Measurements from ENCODE around the gene TRPM2. TPM values are rescaled to one million over a fixed set of nuclear protein-coding genes. Genes with fewer than 3 reads are reported as not detected.
A peak's percentile ranks its signal among the peaks of the same experiment; 100 is the strongest.

The TRPM2 gene
- total RNA-seq, 3 donors from 2014 or later (not counting 1 experiment from before 2014, with no cell fraction given), result 21.7 to 70.5 (median 25.2) TPM

DNA sequence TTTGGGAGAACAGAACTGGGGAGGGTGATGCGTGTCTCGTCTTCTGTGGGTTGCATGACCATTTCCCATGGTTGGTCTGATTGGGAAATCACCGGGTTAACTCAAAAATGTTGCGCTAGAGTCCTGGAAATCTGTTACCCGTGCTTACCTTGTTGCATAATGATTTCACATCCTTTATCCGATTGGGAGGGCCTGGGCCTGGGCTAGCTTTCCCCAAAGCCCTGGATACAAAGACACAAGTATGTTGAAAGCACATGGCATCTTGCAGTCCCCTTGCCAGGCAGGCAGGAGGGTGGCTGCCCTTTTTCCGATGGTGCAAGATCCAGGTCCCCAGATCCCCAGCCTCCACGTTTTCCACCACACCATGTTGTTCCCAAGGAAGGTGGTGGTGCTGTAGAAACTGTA, 582 bp downstream of the TRPM2 start:
- H3K9me3 Mint-ChIP-seq, result no peaks in the 10 kb centered on the region
- H3K4me3 Mint-ChIP-seq, result peak overlapping the region; percentile 95
- 54% methylated on average over 6 of the region's 8 CpGs for WGBS (ENCODE audit: insufficient coverage)
- H3K36me3 Mint-ChIP-seq, result no peaks in the 10 kb centered on the region
- H3K4me3 ChIP-seq (ENCODE audit: low read length), result peak overlapping the region; percentile 17
- DNase-seq (no peak), ATAC-seq (no peak)
- H3K4me1 Mint-ChIP-seq, result peaks cover 52 to 61% of the 10 kb centered on the region in 2 donors
- no peaks in the 10 kb centered on the region for H3K9me3 ChIP-seq (ENCODE audit: control insufficient read depth, insufficient read depth, low read length)
- intact Hi-C loops (cut with micrococcal nuclease), result no loop called here
- H3K4me1 ChIP-seq (ENCODE audit: control insufficient read depth, insufficient read depth, low read length), result peaks cover 58% of the 10 kb centered on the region
- H3K27me3 Mint-ChIP-seq (ENCODE audit: low read depth in 2 of 2), result peaks cover 0 to 12% of the 10 kb centered on the region in 2 donors
- no peak overlapping the region for H3K27ac ChIP-seq (ENCODE audit: low read length)
- TF ChIP-seq, protein P1, sequence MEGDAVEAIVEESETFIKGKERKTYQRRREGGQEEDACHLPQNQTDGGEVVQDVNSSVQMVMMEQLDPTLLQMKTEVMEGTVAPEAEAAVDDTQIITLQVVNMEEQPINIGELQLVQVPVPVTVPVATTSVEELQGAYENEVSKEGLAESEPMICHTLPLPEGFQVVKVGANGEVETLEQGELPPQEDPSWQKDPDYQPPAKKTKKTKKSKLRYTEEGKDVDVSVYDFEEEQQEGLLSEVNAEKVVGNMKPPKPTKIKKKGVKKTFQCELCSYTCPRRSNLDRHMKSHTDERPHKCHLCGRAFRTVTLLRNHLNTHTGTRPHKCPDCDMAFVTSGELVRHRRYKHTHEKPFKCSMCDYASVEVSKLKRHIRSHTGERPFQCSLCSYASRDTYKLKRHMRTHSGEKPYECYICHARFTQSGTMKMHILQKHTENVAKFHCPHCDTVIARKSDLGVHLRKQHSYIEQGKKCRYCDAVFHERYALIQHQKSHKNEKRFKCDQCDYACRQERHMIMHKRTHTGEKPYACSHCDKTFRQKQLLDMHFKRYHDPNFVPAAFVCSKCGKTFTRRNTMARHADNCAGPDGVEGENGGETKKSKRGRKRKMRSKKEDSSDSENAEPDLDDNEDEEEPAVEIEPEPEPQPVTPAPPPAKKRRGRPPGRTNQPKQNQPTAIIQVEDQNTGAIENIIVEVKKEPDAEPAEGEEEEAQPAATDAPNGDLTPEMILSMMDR (IDR thresholded peaks at IDR 0.05), result no peak
- H3K27ac Mint-ChIP-seq, result peak overlapping the region; percentile 73 to 89
- H3K27me3 ChIP-seq (ENCODE audit: control insufficient read depth, insufficient read depth, low read length), result peaks cover 13% of the 10 kb centered on the region
- peaks cover 13% of the 10 kb centered on the region for H3K36me3 ChIP-seq (ENCODE audit: control insufficient read depth, insufficient read depth, low read length)

DNA sequence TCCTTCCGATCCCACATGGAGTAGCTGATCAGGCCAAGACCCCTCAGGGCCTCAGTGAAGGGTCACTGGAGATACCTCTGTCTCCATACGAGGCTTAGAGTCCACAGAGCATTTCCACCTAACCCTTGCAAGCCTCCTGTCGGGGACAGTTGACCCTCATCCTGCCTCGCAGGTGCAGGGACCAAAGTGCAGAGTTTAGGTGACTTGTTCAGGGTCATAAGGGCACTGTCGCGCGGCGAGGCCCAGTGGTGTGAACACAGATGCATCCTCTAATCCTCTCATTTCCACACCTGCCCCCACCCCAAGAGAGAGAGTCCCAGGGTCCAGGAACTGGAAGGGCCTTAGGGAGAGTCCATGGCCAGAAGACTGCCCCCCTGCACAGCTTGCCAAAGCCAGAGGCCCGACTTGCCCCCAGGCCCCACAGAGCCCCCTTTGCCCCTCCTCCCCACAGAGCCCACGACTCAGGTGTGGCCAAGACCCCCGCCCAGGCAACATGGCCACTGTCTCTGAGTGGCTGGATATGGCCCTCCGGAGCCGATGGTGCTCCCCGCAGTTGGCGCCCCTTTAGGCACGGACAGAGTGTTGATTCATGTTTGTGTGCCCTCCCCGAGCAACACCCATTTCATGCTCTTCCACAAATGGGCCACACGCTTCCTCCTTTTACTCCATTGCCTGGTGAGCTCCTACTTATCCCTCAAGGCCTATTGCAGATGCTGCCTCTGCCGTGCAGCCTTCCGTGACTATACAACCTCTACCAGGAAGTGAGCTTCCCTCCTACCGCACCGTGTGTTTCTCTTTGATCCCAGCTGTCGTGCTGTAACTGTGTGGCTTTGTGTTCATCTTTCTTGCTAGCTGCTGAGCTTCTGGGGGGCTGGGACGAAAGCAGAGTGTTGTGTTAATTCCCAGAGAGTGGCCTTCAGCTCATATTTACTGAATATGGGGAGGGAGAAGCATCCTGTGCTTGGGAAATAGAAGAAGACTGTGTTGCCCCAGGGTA, 1.7 kb downstream of the TRPM2 start:
- H3K4me1 Mint-ChIP-seq, result peaks cover 56 to 62% of the 10 kb centered on the region in 2 donors
- H3K36me3 ChIP-seq (ENCODE audit: control insufficient read depth, insufficient read depth, low read length), result peaks cover 13% of the 10 kb centered on the region
- H3K27ac Mint-ChIP-seq, result peak overlapping the region in 1 of 2 donors; percentile 89
- H3K4me1 ChIP-seq (ENCODE audit: control insufficient read depth, insufficient read depth, low read length), result peaks cover 54% of the 10 kb centered on the region
- WGBS (ENCODE audit: insufficient coverage), result 77% methylated on average over 24 of the region's 24 CpGs
- H3K9me3 Mint-ChIP-seq, result no peaks in the 10 kb centered on the region
- peaks cover 0 to 4% of the 10 kb centered on the region in 2 donors for H3K27me3 Mint-ChIP-seq (ENCODE audit: low read depth in 2 of 2)
- H3K9me3 ChIP-seq (ENCODE audit: control insufficient read depth, insufficient read depth, low read length), result no peaks in the 10 kb centered on the region
- intact Hi-C loops (cut with micrococcal nuclease), result no loop called here
- no peak overlapping the region for H3K4me3 ChIP-seq (ENCODE audit: low read length)
- no peaks in the 10 kb centered on the region for H3K36me3 Mint-ChIP-seq
- peaks cover 5% of the 10 kb centered on the region for H3K27me3 ChIP-seq (ENCODE audit: control insufficient read depth, insufficient read depth, low read length)
- H3K4me3 Mint-ChIP-seq, result peak overlapping the region; percentile 95
- H3K27ac ChIP-seq (ENCODE audit: low read length), result no peak overlapping the region
- ATAC-seq (no peak), DNase-seq (peak in 1 of 2 donors; percentile 37)
- TF ChIP-seq, protein P1 (IDR thresholded peaks at IDR 0.05), result no peak

DNA sequence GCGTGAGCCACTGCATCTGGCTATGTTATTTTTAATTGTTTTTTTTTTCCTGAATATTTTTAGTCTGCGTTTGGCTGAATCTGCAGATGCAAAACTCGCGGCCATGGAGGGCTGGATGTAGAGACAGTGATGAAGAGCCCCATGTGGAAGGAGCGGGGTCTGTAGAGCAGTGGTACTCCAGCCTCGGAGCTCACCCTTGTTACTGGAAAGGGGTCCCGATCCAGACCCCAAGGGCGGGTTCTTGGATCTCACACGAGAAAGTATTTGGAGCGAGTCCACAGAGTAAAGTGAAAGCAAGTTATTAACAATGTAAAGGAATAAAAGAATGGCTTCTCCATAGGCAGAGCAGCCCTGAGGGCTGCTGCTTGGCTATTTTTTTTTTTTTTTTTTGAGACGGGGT, 2.7 kb downstream of the TRPM2 start:
- H3K4me3 ChIP-seq (ENCODE audit: low read length), result no peak overlapping the region
- H3K27ac ChIP-seq (ENCODE audit: low read length), result no peak overlapping the region
- DNase-seq, result no peak
- H3K27me3 ChIP-seq (ENCODE audit: control insufficient read depth, insufficient read depth, low read length), result peaks cover 1% of the 10 kb centered on the region
- TF ChIP-seq, protein P1 (IDR thresholded peaks at IDR 0.05), result no peak
- peaks cover 0 to 2% of the 10 kb centered on the region in 2 donors for H3K27me3 Mint-ChIP-seq (ENCODE audit: low read depth in 2 of 2)
- H3K9me3 ChIP-seq (ENCODE audit: control insufficient read depth, insufficient read depth, low read length), result no peaks in the 10 kb centered on the region
- H3K9me3 Mint-ChIP-seq, result no peaks in the 10 kb centered on the region
- no peak overlapping the region for H3K27ac Mint-ChIP-seq
- WGBS (ENCODE audit: insufficient coverage), result 97% methylated on average over 11 of the region's 11 CpGs
- peaks cover 51% of the 10 kb centered on the region for H3K4me1 ChIP-seq (ENCODE audit: control insufficient read depth, insufficient read depth, low read length)
- no peak for ATAC-seq
- no peaks in the 10 kb centered on the region for H3K36me3 Mint-ChIP-seq
- peak overlapping the region; percentile 9 for H3K4me3 Mint-ChIP-seq
- H3K4me1 Mint-ChIP-seq, result peaks cover 58 to 69% of the 10 kb centered on the region in 2 donors
- intact Hi-C loops (cut with micrococcal nuclease), result no loop called here
- peaks cover 13% of the 10 kb centered on the region for H3K36me3 ChIP-seq (ENCODE audit: control insufficient read depth, insufficient read depth, low read length)
